SW 1271 (cell line): Measurements from ENCODE around the gene AK1.
A peak's percentile ranks its signal among the peaks of the same experiment; 100 is the strongest.

Source experiments
- DNase-seq, 2 experiments: peaks; one replicate each; lab custom pipeline; 2025; lab: John Stamatoyannopoulos, UW

AK1 gene, protein sequence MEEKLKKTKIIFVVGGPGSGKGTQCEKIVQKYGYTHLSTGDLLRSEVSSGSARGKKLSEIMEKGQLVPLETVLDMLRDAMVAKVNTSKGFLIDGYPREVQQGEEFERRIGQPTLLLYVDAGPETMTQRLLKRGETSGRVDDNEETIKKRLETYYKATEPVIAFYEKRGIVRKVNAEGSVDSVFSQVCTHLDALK

DNA sequence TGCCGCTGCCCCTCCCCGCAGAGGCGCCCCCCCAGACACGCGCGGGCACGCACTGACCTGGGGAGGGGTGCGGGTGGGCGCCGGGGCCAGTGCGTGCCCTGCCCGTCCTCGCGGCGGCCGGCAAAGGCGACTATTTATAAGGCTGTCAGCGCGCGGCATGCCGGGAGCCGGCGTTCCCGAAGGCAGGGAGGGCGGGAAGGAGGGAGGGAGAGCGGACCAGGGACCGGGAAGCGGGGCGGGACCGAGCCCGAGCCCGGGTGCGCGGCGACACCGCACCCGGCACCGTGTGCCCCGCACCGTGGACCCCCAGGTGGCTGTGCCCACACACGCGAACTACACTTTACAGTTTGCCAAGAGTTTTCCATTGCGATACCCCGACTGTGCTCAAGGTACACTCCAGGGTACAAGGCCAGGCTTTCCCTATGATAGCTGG, at the start of gene AK1:
AK1 (minus strand) TSS at position 110 of the 433 bp plus-strand sequence. CDS start 3,058 bp downstream, outside the sequence.
- peak in 1 of 2 experiments; percentile 56 for DNase-seq

DNA sequence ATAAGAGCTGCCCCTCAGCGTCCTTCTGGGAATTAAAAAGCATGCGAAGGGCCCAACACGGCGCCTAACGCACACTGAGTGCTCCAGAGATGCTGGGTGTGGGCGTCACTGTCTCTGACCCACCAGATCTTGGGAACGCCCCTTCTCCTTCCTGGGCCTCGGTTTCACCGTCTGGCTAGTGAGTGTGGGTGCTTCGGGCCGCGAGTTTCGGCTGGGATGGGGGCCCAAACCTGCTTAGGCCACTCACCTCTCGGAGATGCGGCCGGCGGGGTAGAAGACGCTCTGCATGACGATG, 49.4 kb upstream of the AK1 start:
- no peak for DNase-seq

DNA sequence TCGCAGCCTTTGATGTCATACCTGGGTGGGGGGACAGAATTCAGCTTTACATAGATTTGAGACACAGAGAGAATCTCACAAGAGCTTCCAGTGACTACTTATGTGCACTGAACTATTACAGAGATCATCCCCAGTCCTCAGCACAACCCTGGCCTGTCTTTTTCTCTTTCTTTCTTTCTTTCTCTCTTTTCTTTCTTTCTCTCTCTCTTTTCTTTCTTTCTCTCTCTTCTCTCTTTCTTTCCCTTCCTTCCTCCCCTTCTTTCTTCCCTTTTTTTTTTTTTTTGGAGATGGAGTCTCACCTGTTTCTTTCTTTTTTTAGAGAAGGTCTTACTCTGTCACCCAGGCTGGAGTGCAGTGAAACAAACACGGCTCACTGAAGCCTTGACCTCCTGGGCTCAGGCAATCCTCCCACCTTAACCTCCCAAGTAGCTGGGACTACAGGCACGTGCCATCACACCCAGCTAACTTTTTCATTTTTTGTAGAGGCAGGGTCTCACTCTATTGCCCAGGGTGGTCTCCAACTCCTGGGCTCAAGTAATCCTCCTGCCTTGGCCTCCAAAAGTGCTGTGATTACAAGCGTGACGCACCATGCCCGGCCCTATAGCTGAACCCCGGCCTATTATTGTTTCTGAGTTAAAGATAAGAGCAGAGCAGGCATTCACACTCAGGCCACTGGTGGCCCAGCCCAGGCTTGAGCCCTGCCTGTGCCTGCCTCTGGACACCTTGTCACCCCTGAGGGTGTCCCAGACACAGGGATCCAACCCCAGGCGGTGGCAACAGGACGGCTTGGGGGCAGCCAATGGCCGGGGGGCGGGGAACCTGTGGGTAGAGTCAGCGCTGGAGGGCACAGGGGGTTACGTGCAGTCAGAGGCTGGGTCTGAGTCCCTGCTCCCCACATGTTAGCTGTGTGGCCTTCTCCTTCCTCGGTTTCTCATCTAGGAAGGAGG, 48.8 kb upstream of the AK1 start:
- DNase-seq = no peak

DNA sequence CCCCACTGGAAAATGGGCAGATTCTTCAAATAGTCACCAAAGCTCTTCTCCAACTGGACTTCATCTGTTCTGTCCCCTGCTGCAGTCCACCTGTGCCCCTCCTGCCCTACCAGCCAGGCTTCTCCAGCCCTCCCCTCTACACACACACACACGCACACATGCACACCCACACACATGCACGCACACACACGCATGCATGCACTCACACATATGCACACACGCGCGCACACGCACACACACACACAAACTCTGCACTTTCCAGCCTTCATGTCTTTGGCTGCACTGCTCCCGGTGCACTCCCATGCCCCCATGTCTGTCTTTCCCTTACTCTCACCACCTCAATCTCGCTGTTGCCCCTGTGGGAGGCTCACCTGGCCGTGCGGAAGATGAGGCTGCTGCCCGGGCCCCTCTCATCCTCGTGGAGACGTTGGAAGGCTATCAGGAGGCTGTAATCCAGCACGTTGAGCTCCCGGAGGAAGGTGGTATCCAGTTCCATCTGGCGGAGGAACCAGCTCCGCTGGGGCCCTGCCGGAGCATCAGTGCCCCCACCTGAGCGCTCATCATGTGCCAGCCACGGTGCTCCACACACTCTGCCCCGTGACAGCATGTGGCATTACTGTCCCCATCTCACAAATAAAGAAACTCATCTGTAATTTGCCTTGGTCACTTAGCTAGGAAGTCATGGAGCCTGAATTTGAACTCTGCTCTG, 47.4 kb upstream of the AK1 start:
- DNase-seq = no peak

DNA sequence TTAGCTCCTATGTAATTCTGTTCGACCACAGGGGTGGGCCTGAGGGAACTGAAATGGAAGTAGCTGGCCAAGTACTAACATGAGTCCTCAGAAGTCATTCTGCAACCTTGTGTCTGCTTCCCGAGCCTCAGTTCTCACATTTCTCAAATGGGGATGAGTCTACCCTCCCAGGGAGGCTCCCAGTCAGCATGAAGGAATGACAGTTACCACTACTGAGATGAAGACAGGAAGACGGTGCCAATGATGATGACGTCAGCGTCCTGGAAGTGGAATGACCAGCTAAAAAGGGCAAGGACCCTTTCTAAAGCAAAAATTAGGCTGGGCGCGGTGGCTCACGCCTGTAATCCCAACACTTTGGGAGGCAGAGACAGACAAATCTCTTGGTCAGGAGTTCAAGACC, 46.3 kb upstream of the AK1 start:
- peak; percentile 51 to 76 for DNase-seq

DNA sequence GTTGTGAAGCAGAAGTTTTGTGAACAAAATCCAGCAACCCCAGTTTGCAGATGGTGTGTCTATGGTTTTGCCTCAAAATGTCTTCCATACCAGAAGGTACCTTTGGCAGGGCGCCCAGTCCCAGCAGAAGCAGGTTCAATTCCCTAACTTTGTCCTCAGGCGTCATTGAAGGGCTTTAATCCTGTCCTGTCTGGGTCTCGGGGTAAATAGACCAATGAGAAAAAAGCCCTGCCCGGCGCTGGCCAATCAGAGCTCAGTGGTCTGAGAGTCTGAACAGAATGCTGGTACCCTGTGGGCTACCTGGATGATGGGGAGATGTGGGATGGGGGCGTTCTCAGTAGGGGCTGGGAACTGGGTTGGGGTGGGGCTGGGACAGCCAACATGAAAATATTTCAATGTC, 45.6 kb upstream of the AK1 start:
- DNase-seq = no peak

DNA sequence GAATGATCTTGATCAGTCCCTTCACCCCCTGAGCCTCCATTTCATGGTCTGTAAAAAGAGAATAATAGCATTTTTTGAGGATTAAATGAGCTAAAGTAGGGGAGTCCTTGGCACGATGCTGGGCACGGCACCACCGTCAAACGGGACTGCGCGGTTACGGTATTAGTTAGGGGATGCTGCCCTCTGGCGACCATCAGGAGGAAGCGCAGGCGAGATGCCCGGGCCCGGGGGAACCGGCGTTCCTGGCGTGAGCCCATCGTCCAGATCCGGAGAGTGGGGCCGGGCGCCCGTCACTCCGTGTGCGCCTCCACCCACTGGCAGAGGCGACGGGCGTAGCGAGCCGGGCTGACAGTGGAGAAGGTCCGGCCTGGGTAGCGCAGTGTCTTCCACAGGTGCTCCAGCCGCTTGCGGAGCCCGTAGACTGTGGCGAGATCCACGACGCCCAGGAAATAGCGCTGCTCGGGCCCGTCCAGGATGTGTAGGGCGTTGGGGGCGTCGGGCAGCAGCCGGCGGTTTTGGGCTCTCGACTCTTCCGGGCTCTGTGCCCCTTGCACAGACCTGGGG, 44.2 kb upstream of the AK1 start:
- DNase-seq = peak in 1 of 2 experiments; percentile 51

DNA sequence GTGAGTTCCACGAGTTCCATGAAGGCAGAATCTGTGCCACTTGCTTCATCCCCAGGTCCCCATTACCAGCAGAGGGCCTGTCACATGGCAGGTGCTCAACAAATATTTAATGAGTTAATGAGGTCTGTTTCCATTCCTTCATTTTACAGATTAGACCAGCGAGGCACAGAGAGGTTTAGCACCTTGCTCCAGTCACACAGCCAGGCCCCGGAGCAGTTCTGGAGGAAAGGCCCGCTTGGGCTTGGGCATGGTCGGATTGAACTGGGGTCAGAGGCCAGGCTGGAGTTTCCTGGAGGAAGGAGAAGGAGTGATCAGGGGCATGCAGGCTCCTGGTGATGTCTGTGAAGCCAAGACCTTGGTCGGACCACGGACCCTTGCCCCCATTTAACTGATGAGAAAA, 43.3 kb upstream of the AK1 start:
- no peak for DNase-seq

DNA sequence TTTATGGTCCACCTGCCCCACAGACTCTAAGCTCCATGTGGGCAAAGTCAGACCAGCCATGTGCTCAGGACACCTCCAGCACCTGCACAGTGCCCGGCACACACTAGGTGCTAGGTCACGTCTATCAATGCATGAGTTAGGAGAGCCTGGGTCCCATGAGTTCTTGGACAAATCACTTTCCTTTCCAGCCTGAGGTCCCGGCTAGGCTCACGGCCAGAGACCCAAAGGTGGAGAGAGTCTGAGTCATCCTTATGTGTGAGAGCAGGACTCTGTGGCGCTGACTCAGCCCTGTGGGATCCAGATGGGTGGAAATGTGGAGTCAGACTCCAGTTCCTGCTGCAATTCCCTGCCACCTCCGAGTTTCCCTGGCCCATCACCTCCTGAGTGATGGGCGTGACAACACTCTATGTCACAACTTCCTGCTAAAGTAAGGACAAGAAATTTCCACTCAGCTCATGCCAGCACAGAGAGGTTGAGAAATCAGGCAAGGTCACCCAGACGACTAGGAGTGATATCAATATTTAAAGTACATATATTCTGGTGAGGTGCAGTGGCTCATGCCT, 41.9 kb upstream of the AK1 start:
- peak; percentile 99 to 100 for DNase-seq

DNA sequence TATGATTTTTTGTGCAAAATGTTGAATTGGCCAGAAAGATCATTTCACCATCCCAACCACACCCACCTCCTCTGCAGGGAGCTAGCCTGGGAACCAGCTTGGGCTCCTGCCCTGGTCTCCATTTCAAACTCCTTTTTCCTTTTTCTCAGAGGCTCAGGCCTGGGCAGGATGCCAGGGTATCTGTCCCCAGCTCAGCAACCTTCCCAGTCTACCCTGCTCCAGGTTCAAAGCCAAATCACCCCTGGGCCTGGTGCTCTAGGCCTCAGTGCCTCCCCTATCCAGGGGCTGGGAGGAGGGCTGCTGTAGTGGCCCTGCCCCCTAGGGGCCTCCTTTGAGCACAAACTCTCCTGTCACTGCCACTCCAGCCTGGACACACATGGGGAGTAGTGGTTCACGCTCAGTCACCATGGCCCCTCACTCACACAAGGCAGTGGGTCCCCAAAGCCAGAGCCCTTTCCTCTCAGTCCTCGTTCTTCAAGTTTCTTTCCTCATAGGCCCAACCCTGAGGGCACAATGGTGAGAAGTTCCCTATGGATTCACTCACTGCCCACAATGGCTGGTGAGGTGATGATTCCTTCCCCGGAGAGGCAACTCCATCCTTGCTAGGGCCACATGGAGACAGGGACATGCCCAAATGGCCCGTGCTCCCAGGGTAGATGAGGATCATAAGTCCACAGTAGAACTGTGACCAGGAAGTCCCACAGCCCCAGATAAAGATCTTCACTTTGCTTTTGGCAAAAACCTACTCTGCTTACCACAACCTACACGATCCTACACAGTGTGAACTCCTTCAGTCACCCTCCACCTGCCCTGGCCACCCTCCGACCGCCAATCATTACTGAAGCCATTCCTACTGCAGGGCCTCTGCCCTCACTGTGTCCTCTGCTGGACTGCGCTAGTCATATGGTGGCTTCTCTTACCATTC, 41.0 kb upstream of the AK1 start:
- DNase-seq = peak in 1 of 2 experiments; percentile 58

DNA sequence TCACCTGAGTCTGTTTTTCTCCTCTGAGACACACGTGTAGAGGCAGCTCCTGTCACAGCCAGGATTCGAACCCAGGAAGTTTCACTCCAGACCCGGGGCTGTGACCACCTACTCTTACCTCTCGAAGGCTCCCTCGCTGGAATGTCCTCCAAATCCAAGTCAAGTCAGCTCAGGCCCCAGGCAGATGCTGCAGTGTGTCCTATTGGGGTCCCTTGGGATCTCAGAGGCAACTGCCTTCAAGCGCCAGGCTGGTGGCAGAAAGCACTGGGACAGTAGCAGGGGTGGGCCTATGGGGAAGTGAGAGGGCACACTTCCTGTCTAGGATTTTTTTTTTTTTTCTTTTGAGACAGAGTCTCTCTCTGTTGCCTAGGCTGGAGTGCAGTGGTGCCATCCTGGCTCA, 40.1 kb upstream of the AK1 start:
- DNase-seq = no peak

DNA sequence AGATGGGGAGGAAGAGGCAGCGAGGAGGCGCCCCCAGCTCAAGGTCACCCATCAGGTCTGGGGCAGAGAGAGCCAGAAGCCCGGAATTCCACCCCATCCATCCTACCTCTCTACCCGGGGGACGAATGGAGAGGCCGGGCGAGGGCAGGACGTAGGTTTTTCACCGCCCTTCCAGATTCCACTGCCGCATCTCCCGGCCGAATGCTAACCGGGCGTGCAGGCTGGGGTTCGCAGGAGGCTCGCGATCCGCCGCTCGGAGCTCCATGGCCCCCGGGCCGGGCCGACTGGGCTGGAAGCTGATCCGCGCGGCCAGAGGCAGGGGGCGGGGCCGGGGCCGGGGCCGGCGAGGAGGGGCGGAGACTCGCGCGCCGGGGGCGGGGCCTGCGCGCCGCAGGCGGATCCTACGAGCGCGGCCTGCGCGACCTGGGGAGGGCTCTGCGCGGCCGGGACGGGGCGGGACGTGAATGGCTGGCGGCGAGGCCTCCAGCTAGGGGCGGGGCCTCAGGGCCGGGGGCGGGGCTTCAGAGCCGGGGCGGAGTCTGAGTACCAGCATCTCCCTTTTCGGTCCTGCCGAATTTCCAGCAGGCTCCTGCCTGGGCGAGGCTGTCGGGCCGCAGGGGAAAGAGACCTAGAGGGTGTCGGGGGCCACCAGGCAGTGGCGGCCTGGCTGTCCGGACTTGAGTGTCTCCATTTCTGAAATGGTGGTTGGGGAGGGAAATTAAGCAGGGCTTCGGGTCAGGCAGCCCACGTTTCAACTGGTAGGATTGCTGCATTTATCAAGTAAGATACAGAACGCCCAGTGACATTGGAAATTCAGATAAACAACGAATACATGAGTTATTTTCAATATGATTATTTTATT, 39.5 kb upstream of the AK1 start, which contains the start of gene ST6GALNAC4:
ST6GALNAC4 (minus strand) TSS at position 322 of the 862 bp plus-strand sequence. CDS start 622 bp downstream, outside the sequence.
- DNase-seq = peak; percentile 63 to 85

DNA sequence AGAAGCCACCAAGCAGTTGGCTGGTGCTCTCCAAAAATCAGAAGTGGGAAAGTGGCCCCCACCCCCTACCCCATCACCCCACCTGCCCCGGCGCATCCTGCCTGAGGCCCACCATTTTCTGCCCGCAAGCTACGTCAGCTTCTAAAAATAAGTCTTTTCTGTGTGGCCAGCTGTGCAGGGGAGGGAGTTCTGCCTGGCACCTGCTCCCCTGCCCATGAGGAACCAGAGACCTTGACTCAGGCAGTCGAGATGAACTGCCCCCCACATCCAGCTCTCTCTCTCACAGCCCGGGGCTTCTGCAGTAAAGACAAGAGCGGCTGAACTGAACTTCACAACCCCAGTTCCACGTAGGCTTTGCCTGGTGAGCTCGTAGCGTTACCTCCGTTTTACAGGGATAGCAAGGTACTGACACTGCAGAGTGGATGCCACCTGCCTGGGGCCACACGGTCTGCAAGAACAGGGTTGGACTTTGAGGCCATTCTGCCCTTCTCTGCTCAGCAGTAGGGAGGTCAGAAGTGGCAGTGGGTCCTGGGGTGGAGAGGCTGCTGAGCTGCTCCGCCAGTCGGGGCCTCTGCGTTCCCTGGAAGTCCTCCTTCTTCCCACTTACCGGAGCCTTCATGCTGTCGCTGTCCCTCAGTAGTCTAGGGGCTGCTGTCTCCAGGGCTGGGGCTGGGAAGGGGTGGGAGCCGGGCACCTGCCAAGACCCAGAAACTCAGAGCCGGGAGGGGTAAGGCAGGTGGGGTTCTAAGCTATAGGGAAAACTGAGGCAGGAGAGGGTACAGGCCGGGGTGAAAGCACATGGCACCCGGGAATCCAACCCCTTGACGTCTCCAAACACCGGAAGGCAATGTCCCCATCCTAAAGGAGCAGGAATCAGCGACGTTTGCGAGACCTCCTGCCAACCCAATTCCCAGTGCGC, 38.6 kb upstream of the AK1 start:
- DNase-seq = no peak

DNA sequence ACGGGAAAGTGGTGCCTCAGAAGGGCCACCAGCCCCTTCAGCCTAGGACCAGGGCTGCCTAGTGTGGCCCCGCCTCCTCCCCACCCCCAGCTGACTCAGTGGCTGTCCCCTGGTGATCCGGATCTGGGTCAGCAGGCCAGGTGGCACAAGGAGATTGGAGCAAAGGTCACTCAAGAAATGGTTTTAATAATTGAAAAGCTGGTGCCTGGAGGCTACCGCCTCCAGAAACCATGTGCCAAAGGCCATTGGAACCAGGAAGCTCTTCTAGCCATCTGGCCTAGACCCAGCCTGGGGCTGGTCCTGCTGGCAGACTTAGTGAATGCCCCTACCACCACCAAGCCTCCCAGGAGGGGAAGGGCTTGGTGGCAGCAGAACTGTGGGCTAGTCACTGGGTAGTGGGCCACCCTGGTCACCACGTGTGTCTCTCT, 37.9 kb upstream of the AK1 start:
- no peak for DNase-seq

DNA sequence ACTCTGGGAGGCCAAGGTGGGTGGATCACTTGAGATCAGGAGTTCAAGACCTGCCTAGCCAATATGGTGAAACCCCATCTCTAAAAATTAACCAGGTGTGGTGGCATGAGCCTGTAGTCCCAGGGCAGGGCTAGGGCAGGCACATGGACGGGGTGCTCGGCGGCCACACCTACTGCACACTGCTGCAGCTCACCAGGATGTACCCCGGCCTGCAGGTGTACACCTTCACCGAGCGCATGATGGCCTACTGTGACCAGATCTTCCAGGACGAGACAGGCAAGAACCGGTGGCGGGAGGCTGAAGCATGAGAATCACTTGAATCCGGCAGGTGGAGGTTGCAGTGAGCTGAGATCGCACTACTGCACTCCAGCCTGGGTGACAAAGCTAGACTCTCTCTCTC, 36.2 kb upstream of the AK1 start:
- DNase-seq = no peak

DNA sequence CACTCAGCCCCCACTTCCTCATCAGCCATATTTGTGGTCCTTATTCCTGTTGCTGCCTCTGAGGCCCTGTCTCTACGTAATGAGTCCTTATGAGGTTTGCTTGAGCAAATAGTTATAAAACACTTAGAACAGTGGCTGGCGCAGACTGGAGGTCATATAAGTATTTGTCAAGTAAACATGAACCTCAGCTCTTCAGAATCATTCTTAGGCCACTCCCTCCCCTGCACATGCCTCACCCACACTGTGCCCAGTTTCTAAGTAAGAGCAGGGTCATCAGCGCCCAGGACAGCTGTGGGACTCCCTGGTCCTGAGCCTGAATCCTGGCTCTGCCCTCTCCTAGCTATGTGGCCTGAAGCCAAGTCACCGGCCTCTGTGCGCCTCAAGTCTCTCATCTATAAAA, 35.4 kb upstream of the AK1 start:
- DNase-seq = no peak

DNA sequence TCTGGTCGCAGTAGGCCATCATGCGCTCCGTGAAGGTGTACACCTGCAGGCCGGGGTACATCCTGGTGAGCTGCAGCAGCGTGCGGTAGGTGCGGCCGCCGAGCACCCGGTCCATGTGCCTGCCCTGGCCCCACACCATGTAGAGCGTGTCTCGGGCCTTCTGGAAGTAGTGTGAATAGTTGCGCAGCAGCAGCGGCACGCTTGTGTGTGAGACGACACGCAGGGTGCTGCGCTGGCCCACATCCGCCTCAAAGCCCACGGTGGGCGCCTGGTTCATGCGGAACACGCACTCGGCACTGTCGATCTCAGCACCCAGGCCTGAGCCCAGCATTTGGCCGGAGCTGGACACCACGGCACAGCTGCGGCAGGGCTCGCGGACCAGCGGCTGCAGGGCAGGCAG, 34.8 kb upstream of the AK1 start:
- DNase-seq = no peak

DNA sequence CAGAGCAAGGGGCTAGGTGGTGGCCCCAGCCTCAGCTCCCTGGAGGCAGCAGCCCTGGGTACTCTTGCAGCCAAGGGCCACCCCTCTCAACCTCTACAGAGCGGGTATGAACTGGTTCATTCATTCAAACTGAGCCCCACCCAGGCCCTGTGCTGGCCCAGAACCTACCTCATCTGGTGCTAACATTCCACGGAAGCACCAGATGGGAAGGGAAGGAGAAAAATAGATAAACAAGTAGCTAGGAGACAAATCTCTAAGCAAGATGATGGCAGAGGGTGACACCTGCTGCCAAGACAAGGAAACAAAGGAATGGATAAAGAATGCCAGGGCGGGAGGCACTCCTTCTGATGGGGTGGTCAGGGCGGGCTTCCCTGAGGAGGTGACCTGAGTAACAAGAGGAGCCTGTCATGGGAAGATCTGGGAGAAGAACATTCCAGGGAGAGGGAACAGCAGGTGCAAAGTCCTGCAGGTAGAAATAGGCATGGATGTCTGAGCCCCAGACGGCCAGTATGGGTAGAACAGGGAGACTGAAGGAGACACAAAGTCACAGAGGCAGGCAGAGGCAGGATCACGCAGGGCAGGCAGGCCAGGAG, 33.2 kb upstream of the AK1 start:
- peak in 1 of 2 experiments; percentile 59 for DNase-seq
